ENCODE results near the gene CACNB4.
"Not testable (repeated sequence)": the region's sequence is repeated elsewhere in the genome, so short reads cannot be mapped to it uniquely, and the experiment has no call there.

CACNB4 gene

GRCh38 chr2:151994178-151994577 lies 104.7 kb downstream of the CACNB4 start:
- H3K4me2 ChIP-seq (ENCODE audit: low read length); H3K4me1 ChIP-seq (ENCODE audit: control insufficient read depth in 1 of 2, insufficient read depth in 2 of 2, low read length in 2 of 2); H2BK12ac ChIP-seq (ENCODE audit: low read length); H2BK120ac ChIP-seq (ENCODE audit: insufficient read depth, low read length, poor library complexity); H4K91ac ChIP-seq (ENCODE audit: low read depth, low read length); H3K27ac ChIP-seq (ENCODE audit: low read depth, low read length); H2BK5ac ChIP-seq (ENCODE audit: low read depth, low read length, poor library complexity); H4K8ac ChIP-seq (ENCODE audit: low read depth, low read length); H3K36me3 ChIP-seq (ENCODE audit: control insufficient read depth in 1 of 2, insufficient read depth in 2 of 2, low read length in 2 of 2); H3K4ac ChIP-seq (ENCODE audit: low read depth, low read length); H3K14ac ChIP-seq (ENCODE audit: low read length); H3K79me2 ChIP-seq (ENCODE audit: control insufficient read depth, insufficient read depth, low read length, poor library complexity); H3K9me3 ChIP-seq (ENCODE audit: insufficient read depth, low read depth, low read length); H3K4me3 ChIP-seq (ENCODE audit: low read depth, low read length); H3K23ac ChIP-seq (ENCODE audit: low read length); H3K9ac ChIP-seq (ENCODE audit: low read length); H2AFZ ChIP-seq (ENCODE audit: insufficient read depth, low read length, poor library complexity); H2AK5ac ChIP-seq (ENCODE audit: low read length); H3K18ac ChIP-seq (ENCODE audit: low read length); DNase-seq; H3K79me1 ChIP-seq (ENCODE audit: low read length); H3K27me3 ChIP-seq (ENCODE audit: insufficient read depth, low read length); H4K12ac ChIP-seq (ENCODE audit: low read depth, low read length): not testable (repeated sequence)
- WGBS (ENCODE audit: extremely low coverage, insufficient coverage, insufficient read length), result no CpG with 5 or more reads among the region's 8 CpGs

- H3K36me3 ChIP-seq (ENCODE audit: control insufficient read depth in 1 of 2, insufficient read depth in 2 of 2, low read length in 2 of 2), result no peaks in the 10 kb centered on the region
These were observed 107.8 kb downstream of the CACNB4 start for GRCh38 chr2:151991010-151991409.

GRCh38 chr2:151989378-151989777 lies 109.5 kb downstream of the CACNB4 start:
- WGBS (ENCODE audit: extremely low coverage, insufficient coverage, insufficient read length), result no CpG with 5 or more reads among the region's 3 CpGs
- Histone ChIP-seq H4K8ac (ENCODE audit: low read depth, low read length) (no peak overlapping the region), H3K4me3 (ENCODE audit: low read depth, low read length) (no peak overlapping the region), H2AK5ac (ENCODE audit: low read length) (no peak overlapping the region), H2BK12ac (ENCODE audit: low read length) (no peak overlapping the region), H3K9ac (ENCODE audit: low read length) (no peak overlapping the region), H3K27ac (ENCODE audit: low read depth, low read length) (no peak overlapping the region), H3K4ac (ENCODE audit: low read depth, low read length) (no peak overlapping the region), H3K9me3 (ENCODE audit: insufficient read depth, low read depth, low read length) (no peaks in the 10 kb centered on the region), H3K4me1 (ENCODE audit: control insufficient read depth in 1 of 2, insufficient read depth in 2 of 2, low read length in 2 of 2) (peaks cover 0 to 3% of the 10 kb centered on the region in 2 experiments), H3K23ac (ENCODE audit: low read length) (no peak overlapping the region), H3K27me3 (ENCODE audit: insufficient read depth, low read length) (no peaks in the 10 kb centered on the region), H2AFZ (ENCODE audit: insufficient read depth, low read length, poor library complexity) (no peak overlapping the region), H3K4me2 (ENCODE audit: low read length) (no peak overlapping the region), H3K18ac (ENCODE audit: low read length) (no peak overlapping the region), H3K79me1 (ENCODE audit: low read length) (no peaks in the 10 kb centered on the region), H2BK120ac (ENCODE audit: insufficient read depth, low read length, poor library complexity) (no peak overlapping the region), H4K91ac (ENCODE audit: low read depth, low read length) (no peak overlapping the region), H3K79me2 (ENCODE audit: control insufficient read depth, insufficient read depth, low read length, poor library complexity) (no peaks in the 10 kb centered on the region), H4K12ac (ENCODE audit: low read depth, low read length) (no peak overlapping the region), H3K14ac (ENCODE audit: low read length) (no peak overlapping the region), H3K36me3 (ENCODE audit: control insufficient read depth in 1 of 2, insufficient read depth in 2 of 2, low read length in 2 of 2) (no peaks in the 10 kb centered on the region), H2BK5ac (ENCODE audit: low read depth, low read length, poor library complexity) (no peak overlapping the region)
- peak in 1 of 2 donors; percentile 26 for DNase-seq

More at GRCh38 chr2:151991010-151991409, 107.8 kb downstream of the CACNB4 start:
- Histone ChIP-seq H3K27me3 (ENCODE audit: insufficient read depth, low read length) (no peaks in the 10 kb centered on the region), H3K18ac (ENCODE audit: low read length) (no peak overlapping the region), H4K8ac (ENCODE audit: low read depth, low read length) (no peak overlapping the region), H3K4me1 (ENCODE audit: control insufficient read depth in 1 of 2, insufficient read depth in 2 of 2, low read length in 2 of 2) (peaks cover 0 to 3% of the 10 kb centered on the region in 2 experiments), H2BK12ac (ENCODE audit: low read length) (no peak overlapping the region), H3K9ac (ENCODE audit: low read length) (no peak overlapping the region), H3K4me3 (ENCODE audit: low read depth, low read length) (no peak overlapping the region), H3K4ac (ENCODE audit: low read depth, low read length) (no peak overlapping the region), H2BK5ac (ENCODE audit: low read depth, low read length, poor library complexity) (no peak overlapping the region), H2AK5ac (ENCODE audit: low read length) (no peak overlapping the region), H3K9me3 (ENCODE audit: insufficient read depth, low read depth, low read length) (no peaks in the 10 kb centered on the region), H3K4me2 (ENCODE audit: low read length) (no peak overlapping the region), H3K14ac (ENCODE audit: low read length) (no peak overlapping the region), H4K12ac (ENCODE audit: low read depth, low read length) (no peak overlapping the region), H2AFZ (ENCODE audit: insufficient read depth, low read length, poor library complexity) (no peak overlapping the region), H4K91ac (ENCODE audit: low read depth, low read length) (no peak overlapping the region), H3K79me2 (ENCODE audit: control insufficient read depth, insufficient read depth, low read length, poor library complexity) (no peaks in the 10 kb centered on the region), H3K79me1 (ENCODE audit: low read length) (no peaks in the 10 kb centered on the region), H3K23ac (ENCODE audit: low read length) (no peak overlapping the region), H2BK120ac (ENCODE audit: insufficient read depth, low read length, poor library complexity) (no peak overlapping the region), H3K27ac (ENCODE audit: low read depth, low read length) (no peak overlapping the region)
- WGBS (ENCODE audit: extremely low coverage, insufficient coverage, insufficient read length), result no CpG with 5 or more reads among the region's 1 CpG
- no peak for DNase-seq

GRCh38 chr2:151987484-151987883 lies 111.4 kb downstream of the CACNB4 start:
- Histone ChIP-seq H4K12ac (ENCODE audit: low read depth, low read length) (no peak overlapping the region), H2BK12ac (ENCODE audit: low read length) (no peak overlapping the region), H2BK5ac (ENCODE audit: low read depth, low read length, poor library complexity) (no peak overlapping the region), H3K4ac (ENCODE audit: low read depth, low read length) (no peak overlapping the region), H3K36me3 (ENCODE audit: control insufficient read depth in 1 of 2, insufficient read depth in 2 of 2, low read length in 2 of 2) (no peaks in the 10 kb centered on the region), H3K27ac (ENCODE audit: low read depth, low read length) (no peak overlapping the region), H3K14ac (ENCODE audit: low read length) (no peak overlapping the region), H3K23ac (ENCODE audit: low read length) (no peak overlapping the region), H3K79me2 (ENCODE audit: control insufficient read depth, insufficient read depth, low read length, poor library complexity) (no peaks in the 10 kb centered on the region), H3K18ac (ENCODE audit: low read length) (no peak overlapping the region), H2AFZ (ENCODE audit: insufficient read depth, low read length, poor library complexity) (no peak overlapping the region), H3K4me2 (ENCODE audit: low read length) (no peak overlapping the region), H3K9ac (ENCODE audit: low read length) (no peak overlapping the region), H2AK5ac (ENCODE audit: low read length) (no peak overlapping the region), H3K4me1 (ENCODE audit: control insufficient read depth in 1 of 2, insufficient read depth in 2 of 2, low read length in 2 of 2) (peaks cover 0 to 3% of the 10 kb centered on the region in 2 experiments), H3K27me3 (ENCODE audit: insufficient read depth, low read length) (no peaks in the 10 kb centered on the region), H3K4me3 (ENCODE audit: low read depth, low read length) (no peak overlapping the region), H4K91ac (ENCODE audit: low read depth, low read length) (no peak overlapping the region), H3K9me3 (ENCODE audit: insufficient read depth, low read depth, low read length) (no peaks in the 10 kb centered on the region), H2BK120ac (ENCODE audit: insufficient read depth, low read length, poor library complexity) (no peak overlapping the region), H3K79me1 (ENCODE audit: low read length) (no peaks in the 10 kb centered on the region), H4K8ac (ENCODE audit: low read depth, low read length) (no peak overlapping the region)
- DNase-seq, result no peak
- no CpG with 5 or more reads among the region's 5 CpGs for WGBS (ENCODE audit: extremely low coverage, insufficient coverage, insufficient read length)
